GM21825 (cell line): ENCODE measurements around the gene IL34.

Experiments used
- ATAC-seq: cut with Tn5 transposase; IDR thresholded peaks from one replicate; pipeline ENCODE4 v1.9.1; 2021; ENCODE audit warnings: mild to moderate bottlenecking, moderate library complexity; ENCODE audit not compliant: unreplicated experiment

The IL34 gene

GRCh38 chr16:70700101-70701020 lies 54.0 kb downstream of the IL34 start:
- no peak for ATAC-seq

DNA sequence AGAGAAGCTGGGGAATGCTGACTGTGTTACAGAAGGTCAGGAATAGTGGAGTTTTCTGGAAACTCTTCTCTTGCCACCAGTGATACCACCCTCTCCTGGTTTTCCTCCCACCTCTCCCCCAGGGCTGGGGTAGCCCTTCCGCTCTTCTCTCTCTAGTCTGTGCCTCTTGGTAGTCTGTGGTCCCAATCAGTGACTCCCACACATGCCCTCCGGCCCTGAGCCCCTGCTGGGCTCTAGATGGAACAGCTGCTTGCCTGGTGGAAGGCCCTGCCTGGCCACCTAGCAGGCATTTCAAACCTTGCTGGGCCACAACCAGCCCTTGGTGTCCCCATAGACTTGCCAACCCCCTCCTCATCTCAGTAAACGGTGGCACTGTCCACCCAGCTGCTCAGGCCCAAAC lies 54.7 kb downstream of the IL34 start:
- no peak for ATAC-seq

DNA sequence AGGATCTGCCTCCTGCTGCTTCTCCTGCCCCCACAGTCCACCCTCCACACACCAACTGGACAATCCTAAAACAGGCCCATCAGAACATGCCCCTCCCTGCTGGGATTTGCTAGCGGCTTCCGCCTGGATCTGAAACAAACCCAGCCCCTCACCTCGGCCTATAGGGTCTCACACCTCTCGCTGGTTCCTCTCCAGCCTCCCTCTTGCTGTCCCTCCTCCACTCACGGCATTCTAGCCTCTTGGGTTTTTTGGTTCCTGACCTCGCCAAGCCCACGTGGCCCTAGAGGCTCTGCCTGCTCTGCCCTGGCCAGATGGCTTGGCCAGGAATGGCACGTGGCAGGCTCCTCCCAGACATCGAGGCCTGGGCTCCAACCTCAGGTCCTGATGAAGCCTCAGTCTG lies 55.2 kb downstream of the IL34 start:
- no peak for ATAC-seq

DNA sequence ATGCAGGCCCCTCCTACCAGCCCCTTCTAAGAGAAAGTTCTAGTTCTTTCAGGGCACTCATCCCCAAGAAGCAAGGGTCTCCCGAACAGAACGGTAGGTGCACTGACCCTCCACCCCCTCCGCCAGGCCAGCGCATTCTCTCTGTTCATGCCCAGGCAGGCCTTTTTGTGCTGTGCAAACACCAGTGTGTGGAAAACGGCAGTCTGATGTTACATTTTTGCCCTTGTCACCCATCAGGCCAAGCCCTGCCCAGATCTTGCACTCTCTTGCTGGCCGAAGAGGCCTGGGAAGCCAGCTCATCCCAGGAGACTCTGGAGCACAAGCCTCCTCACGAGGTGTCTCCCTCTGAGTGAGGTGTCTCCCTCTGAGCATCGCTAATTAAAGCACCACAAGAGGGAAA lies 55.6 kb downstream of the IL34 start:
- no peak for ATAC-seq

- ATAC-seq: no peak
These were observed 56.3 kb downstream of the IL34 start for GRCh38 chr16:70702624-70703023.

DNA sequence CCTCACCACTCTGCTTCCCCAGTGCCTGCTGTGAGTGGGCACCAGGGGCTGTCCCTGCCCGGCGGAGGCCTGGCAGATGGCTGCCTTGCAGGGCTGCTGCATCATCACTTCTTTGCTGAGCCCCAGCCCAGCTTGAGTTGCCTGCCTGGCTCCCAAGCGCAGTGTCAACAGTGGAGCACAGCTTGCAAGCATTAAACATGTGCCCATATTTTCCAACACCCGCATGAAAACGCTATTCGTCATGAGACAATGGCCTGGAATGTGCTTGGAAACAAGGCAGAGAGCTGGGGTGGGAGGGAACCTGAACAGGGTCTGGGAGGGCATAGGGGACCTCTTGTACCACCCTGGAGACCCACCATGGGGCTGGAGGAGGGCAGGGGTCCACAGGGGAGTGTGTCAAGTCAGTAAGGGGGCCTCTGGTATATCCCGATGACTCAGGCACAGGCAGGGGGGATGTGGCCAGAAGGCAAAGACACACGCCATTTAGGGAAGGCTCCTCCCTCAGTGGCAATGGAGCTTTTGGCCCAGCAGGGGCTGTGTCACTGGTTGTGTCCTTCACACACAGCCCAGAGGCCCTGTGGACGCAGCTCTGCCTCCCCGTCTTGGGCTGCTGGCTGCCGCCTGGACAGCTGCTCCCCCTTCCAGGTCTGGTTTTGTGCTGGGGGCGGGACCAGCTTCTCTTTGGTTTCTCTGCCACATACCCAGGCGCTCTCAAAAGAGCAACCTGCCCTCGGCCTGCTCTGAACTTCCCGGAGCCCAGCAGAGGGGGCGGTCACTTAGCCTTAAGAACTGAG lies 56.9 kb downstream of the IL34 start:
- ATAC-seq: no peak

GRCh38 chr16:70703835-70704381 lies 57.5 kb downstream of the IL34 start:
- no peak for ATAC-seq

GRCh38 chr16:70704586-70704985 lies 58.2 kb downstream of the IL34 start:
- ATAC-seq: no peak

GRCh38 chr16:70705056-70705455 lies 58.7 kb downstream of the IL34 start:
- ATAC-seq: no peak

DNA sequence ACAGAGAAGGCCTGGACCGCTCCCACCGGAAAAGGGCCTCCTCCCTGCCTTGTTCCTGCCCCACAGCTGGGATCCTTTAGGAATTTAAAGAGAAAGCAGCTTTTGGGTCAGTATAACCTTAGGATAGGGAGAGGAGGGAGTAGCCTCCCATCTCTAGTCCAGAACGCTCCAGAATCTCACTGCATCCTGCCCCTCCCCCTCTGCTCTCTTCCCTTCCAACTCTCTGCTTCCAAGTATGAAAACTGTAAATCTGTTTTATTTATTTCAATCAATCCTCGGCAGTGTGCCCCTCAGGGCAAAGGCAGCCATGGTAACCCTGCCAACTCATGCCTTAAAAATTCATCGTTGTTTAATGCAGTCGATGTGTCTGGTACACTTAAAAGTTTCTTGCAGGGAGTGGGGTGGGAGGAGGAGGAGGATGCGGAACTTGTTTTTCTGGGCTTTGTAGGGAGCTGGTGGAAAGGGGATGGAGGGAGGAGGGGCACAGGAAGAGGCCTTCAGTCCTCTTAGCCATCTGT lies 60.6 kb downstream of the IL34 start:
- no peak for ATAC-seq

DNA sequence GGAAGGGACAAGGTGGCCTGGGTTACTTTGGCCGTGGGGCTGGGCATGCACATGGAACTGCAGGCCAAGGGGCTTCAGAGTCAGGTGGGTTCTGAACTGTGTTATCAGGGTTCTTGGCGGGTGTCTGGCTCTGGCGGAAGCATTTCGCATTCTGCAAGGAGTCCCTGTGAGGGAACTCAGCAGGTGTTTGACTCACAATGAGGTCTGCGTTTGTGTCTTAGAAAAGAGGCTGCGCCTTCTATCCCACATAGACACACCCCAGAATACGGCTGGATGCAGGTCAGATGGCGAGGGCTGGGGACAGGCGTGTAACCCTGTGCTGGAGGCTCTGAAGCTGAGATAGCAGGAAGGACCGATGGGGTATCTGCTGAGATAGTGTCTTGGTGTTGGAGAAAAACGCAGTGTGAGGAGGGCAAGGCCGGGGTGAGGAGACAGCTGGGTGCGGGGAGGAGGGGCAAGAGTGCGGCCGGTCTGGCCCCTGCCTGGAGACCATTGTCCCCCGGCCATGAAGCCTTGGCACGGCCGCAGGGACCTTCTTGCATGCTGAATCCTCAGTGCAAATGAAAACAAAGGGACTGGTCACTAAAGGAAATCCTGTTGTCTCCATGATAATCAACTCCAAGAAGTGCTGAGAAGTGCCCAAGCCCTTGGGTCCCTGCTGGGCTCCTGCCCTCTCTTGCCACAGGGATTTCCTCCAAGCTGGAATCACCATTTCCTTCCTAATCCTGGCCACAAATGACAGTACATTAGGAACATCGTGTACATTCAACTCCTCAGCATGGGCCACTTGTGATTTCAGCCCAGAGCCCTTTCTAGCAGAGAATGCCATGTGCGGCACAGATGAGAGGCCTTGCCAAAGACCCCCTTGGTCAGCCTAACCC lies 62.2 kb downstream of the IL34 start:
- no peak for ATAC-seq

GRCh38 chr16:70709457-70709856 lies 63.1 kb downstream of the IL34 start:
- no peak for ATAC-seq

GRCh38 chr16:70709942-70710341 lies 63.6 kb downstream of the IL34 start:
- no peak for ATAC-seq
